Upper lobe of right lung (tissue), 1 donor: ENCODE measurements around the gene SYNGR3. TPM values are rescaled to one million over a fixed set of nuclear protein-coding genes. Genes with fewer than 3 reads are reported as not detected.

ENCODE experiments used
- ATAC-seq: fragments of 200-7000 bp; cut with Tn5 transposase; one replicate; pipeline ENCODE4 v1.9.1; 2020; ENCODE audit warnings: mild to moderate bottlenecking, moderate library complexity
- DNase-seq: peaks from one replicate; pipeline ENCODE4 v3.0.0-alpha.2; 2020
- H3K27ac ChIP-seq: fragments of 200-600 bp; one replicate; pipeline ENCODE4 v1.8.0; 2022
- H3K27me3 ChIP-seq: fragments of 200-600 bp; one replicate; pipeline ENCODE4 v1.8.0; 2022; ENCODE audit warnings: mild to moderate bottlenecking
- H3K36me3 ChIP-seq: fragments of 200-600 bp; one replicate; pipeline ENCODE4 v1.8.0; 2022
- H3K4me1 ChIP-seq: fragments of 200-600 bp; one replicate; pipeline ENCODE4 v1.8.0; 2022
- H3K4me3 ChIP-seq: fragments of 200-600 bp; one replicate; pipeline ENCODE4 v1.8.0; 2022; ENCODE audit warnings: mild to moderate bottlenecking
- H3K9me3 ChIP-seq: fragments of 200-600 bp; one replicate; pipeline ENCODE4 v1.8.0; 2022
- intact Hi-C: fragments of 100-400 bp; cut with DNase I; formaldehyde crosslinking; loops from one replicate; pipeline ENCODE4 v1.11.0; 2022
- total RNA-seq: library from RNA; stranded (reverse); fragmentation: NEBNext Ultra II Directional; extraction: Animal tissue kit (Norgen Biotek cat#: 25700); gene quantifications from one replicate; pipeline ENCODE4 v1.2.1, GENCODE V29; 2021
- TF ChIP-seq, protein P1 (sequence below): fragments of 200-600 bp; IDR thresholded peaks from one replicate; pipeline ENCODE4 v1.8.0; 2022; ENCODE audit warnings: antibody characterized with exemption
- donor health status: DM: no; HTN: yes; CAD: no; lungs with severe emphysema.

SYNGR3 gene
- total RNA-seq, 1 donor from 2014 or later: 0.61 TPM

DNA sequence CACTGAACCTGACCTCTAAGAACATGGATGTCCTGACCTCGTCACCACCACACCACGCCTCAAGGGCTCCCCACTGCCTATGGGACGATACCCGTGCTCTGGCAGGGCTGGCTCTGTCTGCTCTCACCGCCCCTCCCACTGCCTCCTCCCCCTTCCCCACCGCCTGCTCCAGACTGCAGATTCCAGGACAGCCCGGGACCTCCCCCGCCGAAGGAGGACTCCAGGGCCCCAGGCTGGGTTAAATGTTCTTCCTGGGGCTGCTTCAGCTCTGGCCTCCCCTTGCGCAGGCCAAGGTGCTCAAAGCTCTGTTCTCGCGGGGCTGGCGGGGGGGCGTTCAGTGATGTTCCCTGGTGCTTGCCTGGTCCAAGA lies 32.9 kb downstream of the SYNGR3 start:
- Histone ChIP-seq H3K27me3 (peaks cover 35% of the 10 kb centered on the region), H3K9me3 (no peaks in the 10 kb centered on the region), H3K36me3 (no peaks in the 10 kb centered on the region), H3K27ac (no peak overlapping the region), H3K4me3 (peak overlapping the region; percentile 41), H3K4me1 (peaks cover 41% of the 10 kb centered on the region)
- DNase-seq (no peak), ATAC-seq (peak; percentile 0)
- intact Hi-C loops: loop anchor here (5.0 kb wide), 1 partner anchor 120 kb away; no protein-coding TSS in a partner anchor
- TF ChIP-seq, protein P1, sequence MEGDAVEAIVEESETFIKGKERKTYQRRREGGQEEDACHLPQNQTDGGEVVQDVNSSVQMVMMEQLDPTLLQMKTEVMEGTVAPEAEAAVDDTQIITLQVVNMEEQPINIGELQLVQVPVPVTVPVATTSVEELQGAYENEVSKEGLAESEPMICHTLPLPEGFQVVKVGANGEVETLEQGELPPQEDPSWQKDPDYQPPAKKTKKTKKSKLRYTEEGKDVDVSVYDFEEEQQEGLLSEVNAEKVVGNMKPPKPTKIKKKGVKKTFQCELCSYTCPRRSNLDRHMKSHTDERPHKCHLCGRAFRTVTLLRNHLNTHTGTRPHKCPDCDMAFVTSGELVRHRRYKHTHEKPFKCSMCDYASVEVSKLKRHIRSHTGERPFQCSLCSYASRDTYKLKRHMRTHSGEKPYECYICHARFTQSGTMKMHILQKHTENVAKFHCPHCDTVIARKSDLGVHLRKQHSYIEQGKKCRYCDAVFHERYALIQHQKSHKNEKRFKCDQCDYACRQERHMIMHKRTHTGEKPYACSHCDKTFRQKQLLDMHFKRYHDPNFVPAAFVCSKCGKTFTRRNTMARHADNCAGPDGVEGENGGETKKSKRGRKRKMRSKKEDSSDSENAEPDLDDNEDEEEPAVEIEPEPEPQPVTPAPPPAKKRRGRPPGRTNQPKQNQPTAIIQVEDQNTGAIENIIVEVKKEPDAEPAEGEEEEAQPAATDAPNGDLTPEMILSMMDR: no peak

DNA sequence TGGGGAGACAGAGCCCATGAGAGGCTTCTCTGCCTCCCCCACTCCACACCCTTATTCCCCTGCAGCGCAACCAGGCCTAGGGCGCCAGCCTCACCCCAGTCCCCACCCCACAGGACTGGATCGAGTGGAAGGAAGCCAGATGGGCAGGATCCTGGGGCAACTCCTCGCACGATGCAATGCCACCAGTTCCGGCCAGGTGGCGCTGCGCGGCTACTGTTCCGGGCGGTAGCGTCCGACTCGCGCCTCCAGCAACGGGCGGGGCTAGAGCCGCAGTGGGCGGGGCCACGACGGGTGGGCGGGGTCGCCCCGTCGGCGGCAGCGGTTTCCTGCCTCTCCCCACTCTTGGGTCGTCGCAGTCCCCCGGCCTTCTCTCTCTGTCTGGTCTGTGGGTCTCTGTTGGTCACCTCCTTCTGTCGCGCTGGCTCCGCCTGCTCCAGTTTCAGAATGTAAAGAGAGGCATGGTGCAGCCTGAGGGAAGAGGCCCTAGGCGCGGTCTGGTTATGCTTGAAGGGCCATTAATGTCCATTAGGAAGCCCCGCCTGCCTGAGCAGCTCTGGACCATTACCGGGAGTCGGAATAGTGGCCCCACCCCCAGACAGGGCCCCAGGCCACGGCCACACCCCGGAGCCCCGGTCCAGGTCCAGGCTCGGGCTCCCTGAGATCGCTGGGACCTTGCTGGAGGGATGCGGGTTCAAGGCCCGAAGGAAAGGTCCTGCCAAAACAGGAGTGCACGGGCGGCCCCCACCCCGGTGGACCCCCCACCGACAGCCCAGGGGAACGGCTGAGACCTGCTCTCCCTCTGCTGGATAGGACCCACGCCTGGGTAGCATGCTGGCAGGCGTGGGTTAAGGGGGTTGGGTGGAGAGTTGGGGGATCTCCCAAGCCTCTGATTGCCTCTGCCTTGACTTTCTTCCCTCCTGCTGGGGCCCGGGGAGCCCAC lies 33.6 kb downstream of the SYNGR3 start:
- Histone ChIP-seq H3K27ac (peak overlapping the region; percentile 82), H3K4me3 (peak overlapping the region; percentile 41), H3K4me1 (peaks cover 46% of the 10 kb centered on the region), H3K27me3 (peaks cover 35% of the 10 kb centered on the region), H3K36me3 (no peaks in the 10 kb centered on the region), H3K9me3 (no peaks in the 10 kb centered on the region)
- TF ChIP-seq, protein P1: peak; percentile 98
- ATAC-seq: peak; percentile 94
- intact Hi-C loops: loop anchor here (5.0 kb wide), 1 partner anchor 119 kb away; no protein-coding TSS in a partner anchor
- DNase-seq: peak; percentile 96

DNA sequence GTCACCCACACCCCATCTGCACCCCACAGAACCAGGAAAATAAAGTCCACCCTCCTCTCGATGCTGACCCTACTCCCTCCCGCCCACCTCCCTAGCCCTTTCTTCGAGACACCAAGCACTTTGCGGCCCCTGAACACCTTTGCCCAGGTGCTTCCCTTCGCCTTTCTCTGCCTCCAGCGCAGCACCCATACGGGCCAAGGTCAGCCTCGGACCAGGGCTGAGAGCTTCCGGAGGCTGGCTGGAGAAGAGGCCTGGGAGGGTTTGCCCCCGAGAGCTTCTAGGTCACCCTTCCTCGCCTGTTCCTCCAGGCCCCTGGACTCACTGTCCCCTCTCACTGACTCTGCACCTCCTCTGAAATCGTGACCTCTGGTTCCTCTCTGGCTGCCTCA lies 34.3 kb downstream of the SYNGR3 start:
- H3K4me3 ChIP-seq: peak overlapping the region; percentile 41

DNA sequence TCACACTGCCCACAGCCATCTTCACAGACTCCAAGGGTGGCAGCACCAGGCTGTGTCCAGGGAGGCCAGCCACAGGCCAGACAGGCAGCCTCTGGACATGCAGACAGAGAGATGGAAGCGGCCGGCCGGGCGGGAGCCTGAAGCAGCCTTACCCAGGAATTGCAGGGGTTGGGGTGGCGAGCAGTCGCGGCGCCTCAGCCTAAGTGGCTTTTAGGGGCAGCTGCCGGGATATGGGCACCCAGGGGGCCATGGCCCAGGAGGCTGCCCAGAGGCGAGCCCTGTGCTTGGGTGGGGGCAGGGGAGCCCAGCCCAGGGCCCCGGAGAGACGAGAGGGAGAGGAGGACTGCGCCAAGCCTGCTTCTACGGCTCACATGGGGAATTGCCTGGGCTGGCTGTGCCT lies 35.5 kb downstream of the SYNGR3 start:
- Histone ChIP-seq H3K4me3 (no peak overlapping the region), H3K27me3 (peaks cover 18% of the 10 kb centered on the region), H3K27ac (peak overlapping the region; percentile 6), H3K36me3 (peaks cover 8% of the 10 kb centered on the region), H3K9me3 (no peaks in the 10 kb centered on the region), H3K4me1 (peaks cover 52% of the 10 kb centered on the region)
- TF ChIP-seq, protein P1: no peak
- ATAC-seq (no peak), DNase-seq (no peak)
- intact Hi-C loops: no loop called here

More for the DNA sequence above, 34.3 kb downstream of the SYNGR3 start:
- intact Hi-C loops: loop anchor here (5.0 kb wide), 1 partner anchor 118 kb away; no protein-coding TSS in a partner anchor
- ATAC-seq: no peak
- Histone ChIP-seq H3K27me3 (peaks cover 30% of the 10 kb centered on the region), H3K27ac (peak overlapping the region; percentile 82), H3K9me3 (no peaks in the 10 kb centered on the region), H3K36me3 (no peaks in the 10 kb centered on the region), H3K4me1 (peaks cover 50% of the 10 kb centered on the region)
- no peak for DNase-seq
- TF ChIP-seq, protein P1: no peak

DNA sequence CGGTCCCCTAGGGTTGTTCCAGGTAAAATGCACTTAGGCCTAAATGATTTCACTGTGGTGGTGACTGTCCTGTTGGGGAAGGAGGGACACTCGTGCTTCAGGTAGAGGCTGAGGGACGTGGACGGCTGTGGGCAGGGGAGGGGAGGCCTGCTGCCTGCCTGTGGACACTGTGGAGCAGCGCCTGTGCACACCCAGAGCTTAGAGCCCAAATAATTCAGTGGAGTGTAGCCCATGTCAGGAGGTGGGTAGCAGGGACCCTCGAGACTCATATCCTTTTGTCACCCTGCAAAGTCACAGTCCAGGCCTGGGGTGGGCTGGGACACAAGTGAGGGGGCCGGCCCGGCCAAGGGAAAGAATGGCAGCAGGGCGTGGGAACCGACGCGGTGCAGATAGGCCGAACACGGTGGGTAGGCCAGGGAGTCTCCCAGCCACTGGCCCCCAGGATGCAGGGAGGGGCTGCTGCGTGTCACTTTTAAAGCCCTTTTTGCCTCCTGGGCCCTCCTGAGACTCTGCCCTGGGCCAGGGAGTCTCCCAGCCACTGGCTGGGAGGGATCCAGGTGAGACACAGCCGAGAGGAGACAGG lies 36.2 kb downstream of the SYNGR3 start:
- Histone ChIP-seq H3K27me3 (peaks cover 10% of the 10 kb centered on the region), H3K27ac (peak overlapping the region; percentile 67), H3K9me3 (no peaks in the 10 kb centered on the region), H3K36me3 (peaks cover 15% of the 10 kb centered on the region), H3K4me1 (peaks cover 46% of the 10 kb centered on the region), H3K4me3 (peak overlapping the region; percentile 52)
- DNase-seq: no peak
- no peak for ATAC-seq
- intact Hi-C loops: no loop called here
- TF ChIP-seq, protein P1: no peak
